GM19467 (cell line): Measurements from ENCODE around the gene HCN2.
"Not testable (repeated sequence)": the region's sequence is repeated elsewhere in the genome, so short reads cannot be mapped to it uniquely, and the experiment has no call there.

Experiments
- ATAC-seq: cut with Tn5 transposase; IDR thresholded peaks from one replicate; pipeline ENCODE4 v1.9.1; 2021; ENCODE audit warnings: mild to moderate bottlenecking, moderate library complexity; ENCODE audit not compliant: unreplicated experiment

HCN2 gene

DNA sequence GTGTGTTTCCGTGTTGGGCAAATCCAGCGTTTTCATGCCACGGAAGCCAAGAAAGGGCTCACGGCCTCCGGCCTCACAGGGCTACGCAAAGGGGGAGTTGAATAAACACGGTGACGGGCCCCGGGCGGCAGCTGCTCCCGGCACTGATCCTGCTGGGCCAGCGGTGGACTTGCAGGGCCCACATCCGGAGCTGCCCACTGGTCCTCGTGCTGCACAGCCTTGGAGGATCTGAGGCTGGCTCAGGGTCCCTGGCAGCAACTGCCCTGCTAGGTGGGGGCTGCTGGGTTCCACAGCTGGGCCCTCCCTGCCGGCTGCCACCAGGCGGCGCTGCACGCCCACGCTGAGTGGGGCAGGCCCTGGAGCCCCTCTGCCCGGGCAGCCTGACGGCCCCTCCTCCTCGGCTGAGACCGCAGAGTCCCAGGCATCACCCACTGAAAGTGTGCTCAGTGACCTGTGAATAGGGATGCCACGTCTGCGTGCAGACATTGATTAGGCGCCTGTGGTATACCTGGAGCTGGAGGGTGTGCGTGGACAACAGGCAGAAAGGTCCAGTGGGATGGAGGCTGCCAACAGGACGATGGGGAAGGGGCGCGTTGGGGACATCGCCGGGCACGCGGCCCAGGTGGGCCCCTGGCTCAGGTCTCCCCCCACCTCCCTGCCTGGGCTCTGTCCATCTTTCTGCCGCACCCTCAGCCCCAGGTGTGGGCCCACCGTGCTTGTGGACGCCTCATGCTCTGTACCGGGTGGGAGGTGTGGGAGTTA is 5.3 kb upstream of the HCN2 start:
- no peak for ATAC-seq

DNA sequence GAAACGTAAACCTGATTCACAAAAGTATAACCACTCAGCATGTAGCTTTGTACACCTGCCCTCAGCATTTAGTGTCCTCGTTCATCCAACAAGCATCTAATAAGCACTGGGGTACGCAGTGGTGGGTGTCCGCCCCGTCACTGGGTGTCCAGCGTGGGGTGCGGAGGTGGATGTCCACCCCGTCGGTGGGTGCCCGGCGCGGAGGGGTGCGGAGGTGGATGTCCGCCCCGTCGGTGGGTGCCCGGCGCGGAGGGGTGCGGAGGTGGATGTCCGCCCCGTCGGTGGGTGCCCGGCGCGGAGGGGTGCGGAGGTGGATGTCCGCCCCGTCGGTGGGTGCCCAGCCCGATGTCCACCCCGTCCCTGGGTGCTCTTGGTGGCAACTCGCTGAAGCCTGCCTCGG is 4.5 kb upstream of the HCN2 start:
- ATAC-seq, result not testable (repeated sequence)

DNA sequence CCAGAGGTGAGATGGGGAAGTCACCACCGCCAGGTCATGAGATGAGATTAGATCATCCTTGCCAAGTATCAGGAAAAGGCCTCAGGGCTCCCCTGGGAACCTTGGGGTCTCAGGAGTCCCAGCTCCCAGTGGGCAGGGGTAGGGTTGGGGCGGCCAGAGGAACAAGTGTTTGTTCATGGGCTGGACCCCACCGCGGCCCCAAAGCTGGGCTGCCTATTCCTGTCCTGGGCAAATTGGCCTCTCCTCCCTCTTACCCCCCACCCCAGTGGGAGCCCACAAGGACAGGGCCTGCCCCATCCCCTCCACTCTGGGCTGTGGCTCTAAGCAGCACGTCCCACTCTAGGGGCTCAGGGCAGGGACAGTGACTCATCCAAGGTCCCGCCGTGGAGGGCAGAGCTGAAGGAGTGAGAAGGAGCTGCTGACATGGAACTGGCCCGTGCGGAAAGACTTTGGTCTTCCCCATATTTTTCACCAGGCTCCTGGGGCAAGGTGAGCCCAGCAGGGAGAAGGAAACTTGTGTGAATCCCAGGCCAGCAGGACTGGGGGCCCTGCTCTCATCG is 4.0 kb upstream of the HCN2 start:
- ATAC-seq, result no peak

DNA sequence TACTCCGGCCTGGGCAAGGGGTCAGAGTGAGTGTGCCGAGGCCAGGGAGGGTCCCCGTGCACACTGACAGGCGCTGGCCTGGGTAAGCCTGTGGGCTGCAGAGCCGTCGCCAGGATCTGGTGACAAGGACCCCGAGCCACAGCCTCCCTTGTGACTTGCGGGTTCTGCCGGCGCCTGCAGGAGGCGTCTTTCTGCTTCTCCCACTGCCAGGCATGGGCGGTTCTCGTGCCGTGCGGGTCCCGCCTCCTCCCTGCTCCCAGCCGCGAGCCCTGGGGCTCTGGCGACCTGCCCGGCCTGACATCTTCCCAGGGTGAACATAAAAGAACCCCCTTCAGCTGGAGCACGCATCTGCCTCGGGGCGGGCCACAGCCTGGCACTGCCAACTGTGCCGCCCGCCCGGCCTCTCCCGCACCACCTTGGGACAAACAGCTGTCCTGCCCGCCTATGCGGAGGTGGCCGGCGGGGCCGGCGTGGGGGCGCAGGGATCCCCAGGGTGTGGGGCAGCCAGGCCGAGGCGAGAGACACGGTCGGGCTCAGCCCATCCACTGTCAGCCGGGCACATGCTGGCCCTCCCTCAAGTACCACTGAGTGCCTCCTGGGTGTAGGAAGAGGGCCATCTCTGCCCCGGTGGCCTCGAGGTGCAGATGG is 1.5 kb upstream of the HCN2 start:
- ATAC-seq, result no peak

DNA sequence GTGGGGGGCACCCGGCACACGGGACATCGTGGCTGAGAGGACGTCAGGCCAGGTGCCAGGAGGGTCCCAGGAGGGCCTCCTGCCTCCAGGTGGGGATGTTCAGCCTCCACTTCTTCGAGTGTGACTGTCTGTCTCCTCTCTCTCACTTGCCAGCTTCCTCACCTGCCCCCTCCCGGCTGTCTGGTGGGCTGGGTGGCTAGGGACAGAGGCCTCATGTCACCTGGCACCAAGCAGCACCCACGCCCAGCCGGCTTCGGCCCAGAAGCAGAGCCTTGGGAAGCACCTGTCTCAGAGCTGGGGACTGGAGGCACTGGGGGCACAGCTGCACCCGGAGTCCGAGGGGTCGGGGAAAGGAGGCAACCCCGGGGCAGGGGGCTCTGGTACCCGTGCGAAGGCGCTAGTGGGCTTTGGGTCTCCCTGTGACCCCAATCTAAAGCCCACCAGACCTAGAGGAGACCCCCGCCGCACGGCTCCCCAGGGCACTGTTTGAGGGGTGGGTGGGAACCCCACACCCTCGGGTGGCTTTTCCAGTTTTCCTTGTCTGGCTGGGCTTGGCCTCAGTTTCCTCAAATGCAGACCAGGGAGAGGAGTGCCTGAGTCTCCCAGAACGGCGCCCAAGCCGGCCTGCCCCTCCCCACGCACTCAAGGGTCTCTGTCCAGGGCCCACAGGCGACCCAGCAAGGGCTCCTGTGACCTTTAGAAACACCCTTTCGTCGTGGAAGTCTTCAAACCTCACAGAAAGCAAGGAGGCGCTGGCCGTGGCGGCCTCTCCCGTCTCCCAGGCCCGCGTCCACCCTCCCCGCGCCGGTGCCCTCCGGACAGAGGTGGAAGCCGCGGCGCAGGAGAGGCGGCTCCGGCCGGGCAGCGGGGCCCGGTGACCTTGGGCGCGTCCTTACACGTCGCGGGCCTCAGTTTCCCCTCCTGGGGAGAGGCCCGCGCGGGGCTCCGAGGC is 664 bp upstream of the HCN2 start:
- no peak for ATAC-seq

DNA sequence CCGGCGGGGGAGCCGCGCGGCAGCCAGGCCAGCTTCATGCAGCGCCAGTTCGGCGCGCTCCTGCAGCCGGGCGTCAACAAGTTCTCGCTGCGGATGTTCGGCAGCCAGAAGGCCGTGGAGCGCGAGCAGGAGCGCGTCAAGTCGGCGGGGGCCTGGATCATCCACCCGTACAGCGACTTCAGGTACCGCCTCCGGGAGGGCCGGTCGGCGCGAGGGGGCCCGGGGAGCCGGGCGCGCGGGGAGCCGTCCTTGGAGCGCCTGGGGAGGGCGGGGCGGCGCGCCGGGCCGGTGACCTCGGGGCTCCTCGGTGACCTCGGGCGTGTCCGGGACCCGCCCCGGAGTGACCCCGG is 690 bp downstream of the HCN2 start:
- ATAC-seq, result no peak

DNA sequence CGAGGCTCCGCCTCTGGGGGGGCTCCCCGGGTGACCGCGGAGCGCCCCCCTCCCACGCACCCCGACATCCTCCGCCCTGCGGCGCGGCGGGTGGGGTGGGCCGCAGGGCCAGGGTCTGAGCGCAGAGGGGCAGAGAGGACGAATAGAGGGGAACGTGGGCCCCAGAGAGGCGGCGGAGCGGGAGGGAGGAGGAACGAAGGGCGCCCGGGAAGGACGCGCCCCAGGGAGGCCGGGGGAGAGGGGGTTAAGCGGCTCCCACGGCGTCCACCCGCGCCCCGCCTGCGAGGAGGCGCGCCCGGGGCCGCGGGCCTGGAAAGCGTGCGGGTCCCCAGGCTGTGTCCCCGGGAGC is 1.0 kb downstream of the HCN2 start:
- ATAC-seq, result no peak

DNA sequence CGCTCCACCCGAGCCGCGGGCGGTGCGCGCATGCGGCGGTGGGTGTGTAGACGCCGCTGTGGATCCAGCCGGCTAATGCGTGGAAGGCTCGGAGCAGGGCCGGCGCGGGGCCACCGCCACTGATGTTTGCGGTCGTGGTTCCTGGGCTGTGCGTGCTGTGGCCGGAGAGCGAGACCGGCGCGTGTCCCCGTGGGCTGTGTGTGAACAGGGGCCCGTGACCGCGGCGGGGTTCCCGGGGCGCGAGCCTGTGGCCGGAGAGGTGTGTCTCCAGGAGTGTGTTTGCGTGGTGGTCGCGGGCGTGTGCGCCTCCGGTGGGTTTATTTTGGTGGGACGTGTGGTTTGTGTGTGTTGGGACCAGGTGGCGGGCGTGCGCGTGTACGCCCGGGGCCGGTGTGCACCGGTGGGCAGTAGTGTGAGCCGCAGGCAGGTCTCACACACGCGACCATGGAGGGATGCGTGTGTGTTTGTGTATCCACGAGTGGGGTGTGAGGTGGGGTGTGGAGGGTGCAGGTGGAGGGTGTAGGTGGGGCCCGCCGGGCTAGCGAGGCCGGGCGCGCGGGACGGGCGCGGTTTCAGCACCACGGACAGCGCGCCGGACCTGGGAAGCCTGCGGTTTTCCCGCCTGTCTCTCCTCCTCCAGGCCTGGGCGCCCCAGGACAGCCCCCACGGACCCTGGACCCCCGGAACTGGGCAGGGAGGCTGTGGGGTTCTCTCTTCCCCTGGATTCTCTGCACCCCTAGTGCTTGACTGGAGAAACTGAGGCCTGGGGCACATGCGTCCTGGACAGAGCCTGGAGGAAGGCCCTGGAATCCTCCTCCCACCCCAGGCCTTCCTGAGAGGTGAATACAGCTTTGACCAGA is 1.6 kb downstream of the HCN2 start:
- no peak for ATAC-seq

DNA sequence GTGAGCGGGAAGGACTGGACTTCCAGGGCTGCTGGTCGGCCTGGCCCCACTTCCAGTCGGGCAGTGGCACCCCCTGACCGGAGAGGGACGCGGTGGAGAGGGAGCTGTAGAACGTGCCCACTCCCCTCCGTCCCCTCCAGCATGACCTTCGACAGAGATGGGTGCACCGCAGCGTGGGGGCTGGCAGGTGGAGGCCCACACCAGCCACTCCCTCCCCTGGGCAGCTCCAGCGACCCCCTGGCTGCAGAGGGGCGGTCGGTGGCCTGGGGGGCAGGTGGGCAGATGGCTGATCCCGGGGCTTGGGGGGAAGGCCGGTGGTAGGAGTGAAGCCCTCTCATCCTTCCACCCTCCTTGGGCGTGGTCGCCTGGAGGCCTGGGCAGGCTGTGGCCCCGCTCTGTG is 2.4 kb downstream of the HCN2 start:
- ATAC-seq, result no peak

DNA sequence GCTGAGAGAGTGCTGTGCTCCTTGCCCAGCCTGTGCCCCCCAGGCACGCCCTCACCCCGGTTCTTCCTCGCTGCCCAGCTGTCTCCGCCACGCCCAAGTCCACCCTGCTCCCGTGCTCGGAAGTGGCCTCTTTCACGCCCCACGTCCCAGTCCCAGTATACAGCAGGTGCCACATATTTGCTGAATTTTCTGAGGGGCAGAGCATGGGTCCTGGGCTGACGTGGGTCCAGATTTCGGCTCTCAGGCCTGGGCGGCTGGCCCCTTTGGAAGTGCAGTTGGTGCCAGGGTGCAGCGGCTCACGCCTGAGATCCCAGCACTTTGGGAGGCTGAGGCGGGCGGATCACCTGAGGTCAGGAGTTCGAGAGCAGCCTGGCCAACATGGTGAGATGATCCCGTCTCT is 3.4 kb downstream of the HCN2 start:
- ATAC-seq, result no peak

DNA sequence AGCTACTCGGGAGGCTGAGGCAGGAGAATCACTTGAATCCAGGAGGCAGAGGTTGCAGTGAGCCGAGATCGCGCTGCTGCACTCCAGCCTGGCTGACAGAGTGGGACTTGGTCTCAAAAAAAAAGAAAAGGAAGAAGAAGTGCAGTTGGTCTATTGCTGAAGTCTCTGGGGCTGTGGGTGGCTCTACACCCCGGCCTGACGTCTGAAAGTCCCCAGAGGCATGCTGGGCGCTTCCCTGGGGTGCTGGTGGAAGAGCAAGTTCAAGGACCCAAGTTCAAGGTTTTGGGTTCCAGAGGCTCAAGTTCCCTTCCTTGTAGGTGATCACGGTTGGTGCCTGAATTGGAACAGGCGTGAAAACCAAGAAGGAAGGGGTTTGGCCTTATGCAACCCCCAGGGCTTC is 3.8 kb downstream of the HCN2 start:
- ATAC-seq, result no peak

DNA sequence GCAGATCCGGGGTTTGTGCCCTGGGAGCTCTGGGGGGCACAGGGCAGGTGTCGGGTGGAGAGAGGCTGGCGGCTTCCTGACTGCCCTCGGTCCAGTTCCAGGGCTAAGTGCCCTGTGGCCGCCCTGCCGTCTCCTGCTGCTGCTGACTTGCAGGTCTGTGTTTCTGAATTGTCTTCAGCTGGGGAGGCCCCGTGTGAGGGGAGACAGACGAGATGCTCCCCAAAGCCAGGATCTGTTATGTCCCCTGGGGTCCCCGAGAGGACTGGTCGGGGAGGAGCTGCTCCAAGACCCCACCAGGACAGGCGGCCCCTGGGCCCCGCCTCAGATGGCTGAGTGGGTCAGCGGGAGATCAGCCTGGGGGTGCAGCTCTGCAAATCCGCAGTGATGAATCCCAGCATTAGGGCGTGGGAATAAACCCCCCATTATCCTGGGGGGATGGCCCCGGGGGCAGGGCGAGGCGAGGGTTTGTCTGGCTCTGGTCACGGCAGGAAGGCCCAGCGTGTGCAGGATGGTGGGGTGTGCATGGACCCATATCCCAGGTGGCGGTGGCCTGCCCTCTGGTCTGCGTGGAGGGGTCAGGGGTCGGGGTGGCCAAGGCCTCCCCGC is 4.7 kb downstream of the HCN2 start:
- ATAC-seq, result no peak

DNA sequence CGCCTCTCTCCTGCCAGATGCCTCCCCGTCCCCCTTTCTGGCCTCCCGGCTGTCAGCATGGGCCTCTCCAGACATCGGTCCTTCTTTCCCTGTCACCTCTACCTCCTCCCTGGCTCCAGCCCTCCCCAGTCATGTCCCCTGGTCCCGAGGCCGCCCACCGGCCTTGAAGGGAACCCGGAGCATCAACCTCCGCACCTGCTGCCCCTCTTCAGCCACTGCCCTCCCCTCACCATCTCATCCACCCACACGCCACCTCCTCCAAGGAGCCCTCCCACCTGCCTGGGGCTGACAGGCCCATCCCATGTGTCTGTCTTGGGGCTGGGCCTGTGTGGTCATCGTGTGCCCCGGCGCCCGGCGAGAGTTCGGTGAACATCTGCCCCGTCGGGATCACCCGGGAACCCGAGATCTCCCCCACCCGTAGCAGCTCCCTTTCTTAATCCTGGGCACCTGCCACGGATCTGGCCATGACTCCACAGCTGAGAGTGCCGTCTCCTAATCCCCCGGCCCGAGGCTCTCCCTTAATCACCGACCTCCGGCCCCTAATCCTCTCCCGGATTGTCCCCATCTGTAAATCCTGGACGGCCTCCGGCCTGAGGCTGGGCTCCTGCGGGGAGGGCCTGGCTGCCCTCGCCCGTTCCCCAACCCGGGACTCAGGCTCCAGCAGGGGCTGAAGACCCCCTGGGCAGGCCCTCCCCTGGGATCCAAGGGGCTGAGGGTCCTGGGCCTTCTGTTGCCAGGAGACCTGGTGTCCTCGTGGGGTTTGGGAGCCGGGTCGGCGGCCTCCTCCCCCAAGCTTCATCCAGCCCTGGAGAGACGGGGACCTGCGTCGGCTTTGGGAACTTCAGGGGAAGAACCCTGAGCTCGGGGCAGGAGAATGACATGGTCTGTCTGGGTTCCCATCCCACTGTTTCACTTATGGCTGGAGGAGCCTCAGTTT is 5.9 kb downstream of the HCN2 start:
- no peak for ATAC-seq

DNA sequence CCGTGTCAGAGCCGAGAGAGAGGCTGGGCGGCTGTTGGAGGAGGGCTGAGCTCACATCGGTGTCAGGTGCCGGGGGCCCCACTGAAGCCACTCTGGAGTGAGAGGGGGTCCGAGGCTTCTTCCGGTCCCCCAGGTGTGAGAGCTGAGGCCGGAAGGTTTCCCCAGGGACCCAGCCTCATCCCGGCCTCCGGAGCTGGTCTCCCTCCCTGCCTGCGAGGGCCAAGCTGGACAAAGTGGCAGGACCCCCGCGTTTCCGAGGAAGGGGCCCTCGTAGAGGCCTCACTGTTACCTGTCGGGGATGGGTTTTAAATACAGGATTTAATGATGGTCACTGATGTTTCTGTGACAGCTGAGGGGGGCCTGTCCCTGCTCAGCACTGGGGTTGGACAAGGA is 6.6 kb downstream of the HCN2 start:
- ATAC-seq, result no peak

DNA sequence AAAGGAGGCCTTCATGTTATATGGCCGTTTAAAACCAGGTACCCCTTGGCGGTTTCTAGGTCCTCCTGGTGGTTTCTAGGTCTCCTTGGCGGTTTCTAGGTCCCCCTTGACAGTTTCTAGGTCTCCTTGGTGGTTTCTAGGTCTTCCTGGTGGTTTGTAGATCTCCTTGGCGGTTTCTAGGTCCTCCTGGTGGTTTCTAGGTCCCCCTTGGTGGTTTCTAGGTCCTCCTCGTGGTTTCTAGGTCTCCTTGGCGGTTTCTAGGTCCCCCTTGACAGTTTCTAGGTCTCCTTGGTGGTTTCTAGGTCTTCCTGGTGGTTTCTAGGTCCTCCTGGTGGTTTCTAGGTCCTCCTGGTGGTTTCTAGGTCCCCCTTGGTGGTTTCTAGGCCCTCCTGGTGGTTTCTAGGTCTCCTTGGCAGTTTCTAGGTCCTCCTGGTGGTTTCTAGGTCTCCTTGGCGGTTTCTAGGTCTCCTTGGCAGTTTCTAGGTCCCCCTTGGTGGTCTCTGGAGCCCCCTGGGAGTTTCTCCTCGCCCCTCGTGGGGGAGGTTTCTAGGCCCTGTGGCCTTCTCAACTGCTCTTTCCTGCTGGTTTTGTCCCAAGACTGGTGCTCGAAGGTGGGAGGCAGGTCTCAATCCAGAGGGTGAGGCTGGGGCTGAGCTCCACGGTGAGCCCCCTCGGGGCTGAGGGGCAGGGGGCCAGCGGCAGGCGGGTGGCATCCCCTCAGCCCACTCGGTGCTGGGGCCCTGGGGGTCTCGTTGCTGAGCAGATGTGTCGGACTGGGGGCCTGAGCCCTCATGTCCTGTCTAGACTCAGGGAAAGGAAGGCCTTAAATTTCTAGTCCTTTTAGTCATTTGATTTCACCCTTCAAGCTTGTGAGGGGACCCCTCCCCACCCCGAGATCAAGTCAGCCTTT is 8.0 kb downstream of the HCN2 start:
- no peak for ATAC-seq

DNA sequence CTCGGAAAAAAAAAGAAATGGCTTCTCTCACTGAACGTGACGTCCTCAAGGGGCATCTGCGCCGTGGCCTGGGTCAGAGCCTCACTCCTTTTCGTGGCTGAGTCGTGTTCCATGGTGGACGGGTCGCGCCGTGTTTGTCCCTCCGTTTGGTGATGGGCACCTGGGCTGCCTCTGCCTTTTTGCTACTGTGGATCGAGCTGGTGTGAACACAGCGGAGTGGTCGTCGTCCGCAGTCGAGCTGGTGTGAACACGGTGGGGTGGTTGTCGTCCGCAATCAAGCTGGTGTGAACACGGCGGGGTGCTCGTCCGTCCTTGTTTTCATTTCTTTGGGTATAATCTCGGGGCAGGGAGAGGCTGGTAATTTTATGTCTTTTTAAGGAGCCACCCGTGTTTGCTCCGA is 11.6 kb downstream of the HCN2 start:
- no peak for ATAC-seq

DNA sequence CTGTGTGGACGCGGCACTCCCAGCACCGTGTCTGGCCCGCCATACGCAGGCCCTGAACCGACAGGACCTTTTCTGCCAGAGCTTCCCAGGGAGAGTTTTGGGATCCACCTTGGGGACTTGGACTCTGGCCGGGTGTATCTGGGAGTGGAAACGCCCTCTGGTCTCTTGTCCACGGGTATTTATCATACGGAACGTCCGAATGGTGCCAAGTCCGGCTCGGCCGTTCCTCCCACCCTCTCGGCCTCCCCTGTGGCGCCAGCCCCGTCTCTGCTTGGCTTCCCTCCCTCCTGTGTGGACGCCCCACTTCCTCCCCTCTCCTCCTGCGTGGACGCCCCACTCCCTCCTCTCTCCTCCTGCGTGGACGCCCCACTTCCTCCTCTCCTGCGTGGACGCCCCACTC is 12.1 kb downstream of the HCN2 start:
- no peak for ATAC-seq
